ENCODE results near the gene NRP2.

Gene NRP2

DNA sequence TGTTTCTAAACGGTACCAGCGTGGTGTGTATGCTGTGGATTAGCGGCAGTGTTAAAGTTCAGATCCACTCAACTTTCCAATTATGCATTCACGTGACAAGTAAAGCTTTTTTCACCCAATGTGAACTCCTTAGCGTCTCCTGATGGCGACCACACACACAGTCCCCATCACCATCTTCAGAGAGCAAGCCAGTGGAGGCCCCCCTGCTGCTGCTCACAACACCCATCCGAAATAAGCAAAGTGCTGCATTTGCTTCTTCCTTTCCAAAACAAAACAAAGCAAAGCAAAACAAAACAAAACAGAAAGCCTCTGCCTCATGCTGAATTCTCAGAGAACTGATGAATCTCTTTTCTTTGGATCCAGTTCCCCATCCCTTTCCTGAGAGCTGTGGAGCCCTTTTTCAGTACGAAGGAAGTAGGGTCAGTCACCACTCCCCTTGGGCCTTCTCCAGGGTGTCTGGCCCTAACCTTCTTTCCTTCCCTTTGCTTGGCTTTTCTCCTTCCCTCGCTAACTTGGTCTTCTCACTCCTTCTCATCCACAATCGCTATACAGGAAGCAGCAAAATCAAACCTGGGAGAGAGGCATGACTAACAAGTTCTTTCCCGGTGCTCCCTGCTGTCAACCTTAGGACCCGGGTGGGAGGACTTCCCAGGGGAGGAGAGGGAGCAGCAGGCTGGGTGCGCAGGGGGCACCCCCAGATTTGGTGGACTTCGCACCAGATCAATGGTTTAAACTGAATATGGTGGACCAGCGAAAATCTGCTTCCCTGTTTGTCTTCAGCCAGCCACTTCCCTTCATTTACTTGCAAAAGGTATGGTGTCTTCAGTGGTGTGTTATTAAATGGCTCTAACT lies 56.0 kb downstream of the NRP2 start (continued):
- TF ChIP-seq, protein P1, sequence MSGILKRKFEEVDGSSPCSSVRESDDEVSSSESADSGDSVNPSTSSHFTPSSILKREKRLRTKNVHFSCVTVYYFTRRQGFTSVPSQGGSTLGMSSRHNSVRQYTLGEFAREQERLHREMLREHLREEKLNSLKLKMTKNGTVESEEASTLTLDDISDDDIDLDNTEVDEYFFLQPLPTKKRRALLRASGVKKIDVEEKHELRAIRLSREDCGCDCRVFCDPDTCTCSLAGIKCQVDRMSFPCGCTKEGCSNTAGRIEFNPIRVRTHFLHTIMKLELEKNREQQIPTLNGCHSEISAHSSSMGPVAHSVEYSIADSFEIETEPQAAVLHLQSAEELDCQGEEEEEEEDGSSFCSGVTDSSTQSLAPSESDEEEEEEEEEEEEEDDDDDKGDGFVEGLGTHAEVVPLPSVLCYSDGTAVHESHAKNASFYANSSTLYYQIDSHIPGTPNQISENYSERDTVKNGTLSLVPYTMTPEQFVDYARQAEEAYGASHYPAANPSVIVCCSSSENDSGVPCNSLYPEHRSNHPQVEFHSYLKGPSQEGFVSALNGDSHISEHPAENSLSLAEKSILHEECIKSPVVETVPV (CRISPR knock-in tag; IDR thresholded peaks at IDR 0.05) = no peak

DNA sequence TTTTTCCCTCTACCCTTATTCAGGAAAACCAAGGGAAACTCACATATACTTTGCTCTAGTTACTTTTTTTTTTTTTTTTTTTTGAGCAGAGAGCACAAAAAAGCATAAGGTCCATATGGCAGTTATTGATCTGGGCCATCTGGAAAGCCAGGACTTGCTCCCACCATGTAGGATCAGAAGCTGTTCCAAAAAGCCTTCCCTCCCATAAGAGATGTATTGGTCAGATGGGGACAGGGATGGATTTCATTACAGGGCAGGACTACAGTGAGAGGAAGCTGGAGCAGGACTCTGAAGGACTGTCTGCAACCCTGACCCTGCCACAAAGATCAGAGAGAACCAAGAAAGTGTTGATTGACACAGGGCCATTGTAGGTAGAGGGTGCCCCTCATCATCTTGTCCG lies 57.3 kb downstream of the NRP2 start:
- no peak for TF ChIP-seq PPARA (CRISPR knock-in tag; IDR thresholded peaks at IDR 0.05; ENCODE audit: borderline replicate concordance)
- TF ChIP-seq, protein P2, sequence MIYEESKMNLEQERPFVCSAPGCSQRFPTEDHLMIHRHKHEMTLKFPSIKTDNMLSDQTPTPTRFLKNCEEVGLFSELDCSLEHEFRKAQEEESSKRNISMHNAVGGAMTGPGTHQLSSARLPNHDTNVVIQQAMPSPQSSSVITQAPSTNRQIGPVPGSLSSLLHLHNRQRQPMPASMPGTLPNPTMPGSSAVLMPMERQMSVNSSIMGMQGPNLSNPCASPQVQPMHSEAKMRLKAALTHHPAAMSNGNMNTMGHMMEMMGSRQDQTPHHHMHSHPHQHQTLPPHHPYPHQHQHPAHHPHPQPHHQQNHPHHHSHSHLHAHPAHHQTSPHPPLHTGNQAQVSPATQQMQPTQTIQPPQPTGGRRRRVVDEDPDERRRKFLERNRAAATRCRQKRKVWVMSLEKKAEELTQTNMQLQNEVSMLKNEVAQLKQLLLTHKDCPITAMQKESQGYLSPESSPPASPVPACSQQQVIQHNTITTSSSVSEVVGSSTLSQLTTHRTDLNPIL (CRISPR knock-in tag; IDR thresholded peaks at IDR 0.05; ENCODE audit: low read depth) = no peak
- no peak for TF ChIP-seq ISL1 (CRISPR knock-in tag; IDR thresholded peaks at IDR 0.05)
- TF ChIP-seq CSDC2 (CRISPR knock-in tag; IDR thresholded peaks at IDR 0.05) = no peak
- no peak for TF ChIP-seq OSR1 (CRISPR knock-in tag; IDR thresholded peaks at IDR 0.05)
- TF ChIP-seq ZC3H10 (CRISPR knock-in tag; IDR thresholded peaks at IDR 0.05) = no peak
- TF ChIP-seq RARB (CRISPR knock-in tag; IDR thresholded peaks at IDR 0.05) = no peak
- TF ChIP-seq TCF4 (CRISPR knock-in tag; IDR thresholded peaks at IDR 0.05; ENCODE audit: borderline replicate concordance) = no peak
- TF ChIP-seq BACH2 (CRISPR knock-in tag; IDR thresholded peaks at IDR 0.05; ENCODE audit: borderline replicate concordance) = no peak
- TF ChIP-seq ESRRG (CRISPR knock-in tag; IDR thresholded peaks at IDR 0.05) = no peak
- no peak for TF ChIP-seq ZNF565 (CRISPR knock-in tag; conservative IDR thresholded peaks at IDR 0.05; ENCODE audit: low read depth)
- TF ChIP-seq, protein P3, sequence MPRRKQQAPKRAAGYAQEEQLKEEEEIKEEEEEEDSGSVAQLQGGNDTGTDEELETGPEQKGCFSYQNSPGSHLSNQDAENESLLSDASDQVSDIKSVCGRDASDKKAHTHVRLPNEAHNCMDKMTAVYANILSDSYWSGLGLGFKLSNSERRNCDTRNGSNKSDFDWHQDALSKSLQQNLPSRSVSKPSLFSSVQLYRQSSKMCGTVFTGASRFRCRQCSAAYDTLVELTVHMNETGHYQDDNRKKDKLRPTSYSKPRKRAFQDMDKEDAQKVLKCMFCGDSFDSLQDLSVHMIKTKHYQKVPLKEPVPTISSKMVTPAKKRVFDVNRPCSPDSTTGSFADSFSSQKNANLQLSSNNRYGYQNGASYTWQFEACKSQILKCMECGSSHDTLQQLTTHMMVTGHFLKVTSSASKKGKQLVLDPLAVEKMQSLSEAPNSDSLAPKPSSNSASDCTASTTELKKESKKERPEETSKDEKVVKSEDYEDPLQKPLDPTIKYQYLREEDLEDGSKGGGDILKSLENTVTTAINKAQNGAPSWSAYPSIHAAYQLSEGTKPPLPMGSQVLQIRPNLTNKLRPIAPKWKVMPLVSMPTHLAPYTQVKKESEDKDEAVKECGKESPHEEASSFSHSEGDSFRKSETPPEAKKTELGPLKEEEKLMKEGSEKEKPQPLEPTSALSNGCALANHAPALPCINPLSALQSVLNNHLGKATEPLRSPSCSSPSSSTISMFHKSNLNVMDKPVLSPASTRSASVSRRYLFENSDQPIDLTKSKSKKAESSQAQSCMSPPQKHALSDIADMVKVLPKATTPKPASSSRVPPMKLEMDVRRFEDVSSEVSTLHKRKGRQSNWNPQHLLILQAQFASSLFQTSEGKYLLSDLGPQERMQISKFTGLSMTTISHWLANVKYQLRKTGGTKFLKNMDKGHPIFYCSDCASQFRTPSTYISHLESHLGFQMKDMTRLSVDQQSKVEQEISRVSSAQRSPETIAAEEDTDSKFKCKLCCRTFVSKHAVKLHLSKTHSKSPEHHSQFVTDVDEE (CRISPR knock-in tag; IDR thresholded peaks at IDR 0.05) = no peak
- no peak for TF ChIP-seq ZFP30 (CRISPR knock-in tag; IDR thresholded peaks at IDR 0.05)
- no peak for ATAC-seq

DNA sequence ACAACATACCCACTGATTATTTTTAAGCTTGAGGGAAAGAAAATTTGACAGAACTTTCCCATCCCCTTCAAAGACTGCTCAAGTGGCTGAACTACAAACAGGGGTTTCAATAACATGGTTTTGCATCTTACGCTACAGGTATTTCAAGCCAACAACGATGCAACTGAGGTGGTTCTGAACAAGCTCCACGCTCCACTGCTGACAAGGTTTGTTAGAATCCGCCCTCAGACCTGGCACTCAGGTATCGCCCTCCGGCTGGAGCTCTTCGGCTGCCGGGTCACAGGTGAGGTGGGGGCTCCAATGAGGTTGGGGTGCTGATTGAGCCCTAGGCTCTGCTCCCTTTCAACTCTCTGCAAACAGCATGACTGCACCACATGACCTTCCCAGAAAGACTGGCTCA lies 58.1 kb downstream of the NRP2 start:
- no peak for ATAC-seq
- TF ChIP-seq ZC3H10 (CRISPR knock-in tag; IDR thresholded peaks at IDR 0.05) (no peak), PPARA (CRISPR knock-in tag; IDR thresholded peaks at IDR 0.05; ENCODE audit: borderline replicate concordance) (no peak), BACH2 (CRISPR knock-in tag; IDR thresholded peaks at IDR 0.05; ENCODE audit: borderline replicate concordance) (no peak), ZNF565 (CRISPR knock-in tag; conservative IDR thresholded peaks at IDR 0.05; ENCODE audit: low read depth) (no peak), OSR1 (CRISPR knock-in tag; IDR thresholded peaks at IDR 0.05) (no peak)
- TF ChIP-seq, protein P3 (CRISPR knock-in tag; IDR thresholded peaks at IDR 0.05) = no peak

DNA sequence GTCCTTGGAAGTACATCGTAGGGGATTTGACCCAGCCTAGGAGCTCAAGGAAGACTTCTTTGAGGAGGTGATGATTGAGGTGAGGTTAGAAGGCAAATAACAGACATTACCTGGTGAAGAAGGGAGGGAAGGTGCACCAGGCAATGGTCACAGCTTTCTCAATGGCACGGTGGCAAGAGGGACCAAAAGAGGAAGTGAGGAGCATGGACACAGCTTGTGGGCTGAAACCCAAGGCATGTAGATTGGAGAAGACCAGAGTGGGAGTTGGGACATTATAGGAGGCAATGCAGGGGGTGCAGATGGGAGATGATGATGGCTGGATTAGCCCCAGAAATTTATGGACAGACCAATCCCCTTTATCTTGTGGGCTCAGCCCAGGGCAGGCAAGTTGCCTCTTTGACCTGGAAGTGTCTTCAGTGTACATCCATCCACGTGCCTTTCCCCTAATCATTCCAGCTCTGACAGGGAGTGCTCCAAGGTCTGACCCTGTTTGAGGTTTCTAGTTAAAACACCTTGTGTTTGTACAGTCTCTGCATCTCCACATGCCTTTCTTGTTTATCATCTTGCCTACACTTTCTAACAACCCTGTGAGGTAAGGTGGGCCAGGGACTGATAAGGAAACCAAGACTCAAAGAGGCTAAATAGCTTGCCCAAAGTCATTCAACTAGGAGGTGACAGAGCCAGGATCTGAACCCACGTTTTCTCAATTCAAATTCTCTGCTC lies 59.1 kb downstream of the NRP2 start:
- TF ChIP-seq, protein P3 (CRISPR knock-in tag; IDR thresholded peaks at IDR 0.05) = no peak
- TF ChIP-seq ZC3H10 (CRISPR knock-in tag; IDR thresholded peaks at IDR 0.05) (no peak), ZNF8 (CRISPR knock-in tag; IDR thresholded peaks at IDR 0.05) (no peak), ZNF70 (CRISPR knock-in tag; IDR thresholded peaks at IDR 0.05) (no peak), ESRRG (CRISPR knock-in tag; IDR thresholded peaks at IDR 0.05) (no peak), TCF4 (CRISPR knock-in tag; IDR thresholded peaks at IDR 0.05; ENCODE audit: borderline replicate concordance) (no peak)
- no peak for ATAC-seq
